ENCODE results near the gene LYRM9.

- no peak for TF ChIP-seq GATA2 (IDR thresholded peaks at IDR 0.05; ENCODE audit: low read depth, low read length)
- no peak for TF ChIP-seq GATA3 (IDR thresholded peaks at IDR 0.05; ENCODE audit: low read depth, low read length)
These were observed 37.7 kb downstream of the LYRM9 start for GRCh38 chr17:27855454-27855853.
